Subcutaneous abdominal adipose tissue (tissue), 5 donors: ENCODE measurements around the gene TPRG1L.
"Not testable (repeated sequence)": the region's sequence is repeated elsewhere in the genome, so short reads cannot be mapped to it uniquely, and the experiment has no call there.

Source experiments
- H3K27ac ChIP-seq: one replicate; pipeline ENCODE4 v1.7.0; 2013; ENCODE audit warnings: low read depth, mild to moderate bottlenecking, inconsistent platforms, low read length, moderate library complexity
- H3K27me3 ChIP-seq, 5 donors: one replicate each; pipeline ENCODE4 v1.7.0; 2013; ENCODE audit warnings: low read length in 5 of 5, inconsistent platforms in 1 of 5; ENCODE audit not compliant: control insufficient read depth in 5 of 5, insufficient read depth in 4 of 5
- H3K36me3 ChIP-seq, 5 donors: one replicate each; pipeline ENCODE4 v1.7.0; 2013; ENCODE audit warnings: low read length in 5 of 5; ENCODE audit not compliant: control insufficient read depth in 5 of 5, insufficient read depth in 5 of 5
- H3K4me1 ChIP-seq, 5 donors: one replicate each; pipeline ENCODE4 v1.7.0; 2013; ENCODE audit warnings: low read length in 5 of 5, mild to moderate bottlenecking in 3 of 5, moderate library complexity in 1 of 5; ENCODE audit not compliant: control insufficient read depth in 5 of 5, insufficient read depth in 5 of 5
- H3K4me3 ChIP-seq, 5 donors: one replicate each; pipeline ENCODE4 v1.7.0; 2013; ENCODE audit warnings: low read length in 5 of 5, low read depth in 1 of 5
- H3K9ac ChIP-seq, 5 donors: one replicate each; pipeline ENCODE4 v1.7.0; 2013; ENCODE audit warnings: low read length in 5 of 5, mild to moderate bottlenecking in 4 of 5, moderate library complexity in 3 of 5
- H3K9me3 ChIP-seq, 5 donors: one replicate each; pipeline ENCODE4 v1.7.0; 2013; ENCODE audit warnings: low read length in 5 of 5; ENCODE audit not compliant: control insufficient read depth in 5 of 5
- donor health status: healthy.
- donor health status: healthy.
- donor health status: healthy.
- donor health status: healthy.
- donor health status: healthy.

Gene TPRG1L

DNA sequence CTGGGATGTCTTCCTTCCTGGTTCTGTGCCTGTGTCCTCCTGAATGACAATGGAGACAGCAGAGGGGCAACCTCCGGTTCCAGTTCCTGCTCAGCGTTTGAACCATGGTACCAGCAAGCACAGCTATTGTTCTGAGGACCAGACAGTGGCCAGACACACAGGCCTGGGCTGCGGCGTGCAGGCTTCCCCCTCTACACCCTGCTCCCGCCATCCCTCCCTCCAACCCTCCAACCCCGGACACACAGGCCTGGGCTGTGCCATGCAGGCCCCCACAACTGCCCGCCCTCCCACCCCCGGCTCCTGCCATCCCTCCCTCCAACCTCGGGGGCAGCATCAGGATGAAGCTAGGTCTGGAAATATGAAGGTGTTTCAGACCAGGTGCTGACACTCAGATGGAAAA is 8.0 kb upstream of the TPRG1L start:
- H3K4me3 ChIP-seq, result no peak overlapping the region

DNA sequence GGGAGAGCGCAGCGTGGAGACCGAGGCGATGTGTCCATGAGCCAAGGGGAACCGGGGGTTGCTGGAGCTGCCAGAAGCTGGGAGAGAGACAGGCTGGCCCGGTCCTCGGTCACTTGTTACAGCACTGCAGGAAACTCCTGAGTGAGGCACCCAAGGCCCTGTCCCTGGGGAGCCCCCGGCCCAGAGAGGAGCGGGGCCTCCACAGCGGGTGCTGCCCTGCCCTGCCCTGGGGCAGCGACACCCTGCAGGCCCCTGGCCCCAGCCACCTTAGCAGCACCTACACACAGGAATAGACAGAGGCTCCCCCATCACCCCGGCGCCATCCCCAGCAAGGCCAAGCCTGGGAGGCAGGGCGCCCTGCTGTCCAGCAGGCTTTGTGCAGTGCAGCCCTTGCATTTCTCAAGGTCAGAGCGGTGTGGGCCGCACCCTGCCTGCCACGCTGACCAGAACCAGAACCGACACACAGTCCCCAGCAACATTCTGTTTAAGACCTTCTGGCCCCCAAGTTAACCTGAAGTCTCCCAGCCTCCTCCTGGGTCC is 6.9 kb upstream of the TPRG1L start:
- Histone ChIP-seq H3K36me3 (no peaks in the 10 kb centered on the region), H3K9ac (no peak overlapping the region), H3K27ac (no peak overlapping the region), H3K4me1 (peaks cover 3 to 18% (median 9%) of the 10 kb centered on the region in 5 donors), H3K27me3 (peaks cover 5 to 33% (median 22%) of the 10 kb centered on the region in 5 donors), H3K9me3 (no peaks in the 10 kb centered on the region), H3K4me3 (no peak overlapping the region)

More for the DNA sequence above, 8.0 kb upstream of the TPRG1L start:
- Histone ChIP-seq H3K27me3 (peaks cover 15 to 43% (median 32%) of the 10 kb centered on the region in 5 donors), H3K4me1 (peaks cover 3 to 14% (median 5%) of the 10 kb centered on the region in 5 donors), H3K9ac (no peak overlapping the region), H3K27ac (no peak overlapping the region), H3K9me3 (no peaks in the 10 kb centered on the region), H3K36me3 (no peaks in the 10 kb centered on the region)

- peaks cover 0 to 28% (median 17%) of the 10 kb centered on the region in 5 donors for H3K27me3 ChIP-seq
- H3K4me3 ChIP-seq, result no peak overlapping the region
- no peak overlapping the region for H3K27ac ChIP-seq
- H3K4me1 ChIP-seq, result peaks cover 7 to 25% (median 15%) of the 10 kb centered on the region in 5 donors
- no peaks in the 10 kb centered on the region for H3K9me3 ChIP-seq
- no peaks in the 10 kb centered on the region for H3K36me3 ChIP-seq
- H3K9ac ChIP-seq, result no peak overlapping the region
These were observed 6.3 kb upstream of the TPRG1L start for GRCh38 chr1:3618531-3618880.

DNA sequence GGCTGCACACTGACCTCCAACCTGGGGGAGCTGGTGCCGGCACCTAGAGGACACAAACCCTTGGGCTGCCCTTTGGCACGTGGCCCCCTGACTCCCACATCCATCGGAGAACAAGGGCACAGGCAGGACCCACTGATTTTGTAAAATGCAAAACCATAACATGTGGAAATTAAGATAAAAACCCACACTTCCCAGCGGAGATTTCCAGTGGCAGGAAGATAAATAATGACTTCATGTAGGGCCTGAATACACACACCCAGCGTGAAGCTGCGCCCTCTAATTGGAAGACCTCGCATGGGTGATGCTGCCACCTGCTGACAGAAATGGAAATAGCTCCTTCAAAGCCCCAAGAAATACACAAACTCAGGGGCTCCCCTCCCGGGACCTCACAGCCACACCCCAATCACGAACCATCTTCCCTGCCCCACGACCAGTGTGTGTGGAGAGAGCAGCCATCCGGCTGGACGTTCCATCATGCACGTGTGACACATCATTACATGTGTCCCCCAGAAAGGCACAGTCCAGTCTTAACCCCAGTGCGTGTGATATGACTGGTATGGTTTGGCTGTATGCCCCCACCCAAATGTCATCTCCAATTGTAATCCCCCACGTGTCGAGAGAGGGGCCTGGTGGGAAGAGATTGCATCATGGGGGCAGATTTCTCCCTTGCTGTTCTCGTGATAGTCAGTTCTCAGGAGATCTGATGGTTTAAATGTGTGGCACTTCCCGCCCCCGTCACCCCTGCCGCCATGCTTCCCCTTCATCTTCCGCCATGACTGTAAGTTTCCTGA is 5.7 kb upstream of the TPRG1L start:
- Histone ChIP-seq H3K9ac (peak overlapping the region in 1 of 5 donors; percentile 38), H3K4me1 (peaks cover 12 to 30% (median 21%) of the 10 kb centered on the region in 5 donors), H3K27ac (no peak overlapping the region), H3K4me3 (no peak overlapping the region), H3K27me3 (peaks cover 0 to 23% (median 11%) of the 10 kb centered on the region in 5 donors), H3K36me3 (no peaks in the 10 kb centered on the region), H3K9me3 (no peaks in the 10 kb centered on the region)

GRCh38 chr1:3620708-3621107 is 4.1 kb upstream of the TPRG1L start:
- peaks cover 14 to 38% (median 27%) of the 10 kb centered on the region in 5 donors for H3K4me1 ChIP-seq

DNA sequence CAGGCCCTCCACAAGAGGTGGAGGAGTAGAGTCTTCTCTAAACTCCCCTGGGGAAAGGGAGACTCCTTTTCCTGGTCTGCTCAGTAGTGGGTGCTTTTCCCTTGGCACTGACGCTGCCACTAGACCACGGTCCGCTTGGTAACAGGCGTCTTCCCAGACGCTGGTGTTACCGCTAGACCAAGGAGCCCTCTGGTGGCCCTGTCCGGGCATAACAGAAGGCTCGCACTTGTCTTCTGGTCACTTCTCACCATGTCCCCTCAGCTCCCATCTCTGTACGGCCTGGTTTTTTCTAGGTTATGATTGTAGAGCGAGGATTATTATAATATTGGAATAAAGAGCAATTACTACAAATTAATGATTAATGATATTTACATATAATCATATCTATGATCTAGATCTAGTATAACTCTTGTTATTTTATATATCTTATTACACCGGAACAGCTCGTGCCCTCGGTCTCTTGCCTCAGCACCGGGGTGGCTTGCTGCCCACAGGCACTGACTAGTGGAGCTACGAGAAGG is 3.6 kb upstream of the TPRG1L start:
- H3K27me3 ChIP-seq, H3K9ac ChIP-seq, H3K27ac ChIP-seq, H3K4me3 ChIP-seq, H3K9me3 ChIP-seq, H3K36me3 ChIP-seq: not testable (repeated sequence)
- peaks cover 15 to 43% (median 30%) of the 10 kb centered on the region in 5 donors for H3K4me1 ChIP-seq

More at GRCh38 chr1:3620708-3621107, 4.1 kb upstream of the TPRG1L start:
- Histone ChIP-seq H3K9ac (no peak overlapping the region), H3K9me3 (no peaks in the 10 kb centered on the region), H3K27ac (no peak overlapping the region), H3K36me3 (no peaks in the 10 kb centered on the region), H3K4me3 (no peak overlapping the region), H3K27me3 (peaks cover 0 to 10% (median 9%) of the 10 kb centered on the region in 5 donors)

GRCh38 chr1:3622102-3622501 is 2.7 kb upstream of the TPRG1L start:
- H3K4me3 ChIP-seq, H3K27ac ChIP-seq, H3K27me3 ChIP-seq, H3K9ac ChIP-seq, H3K36me3 ChIP-seq, H3K9me3 ChIP-seq: not testable (repeated sequence)
- H3K4me1 ChIP-seq, result peaks cover 15 to 44% (median 30%) of the 10 kb centered on the region in 5 donors

DNA sequence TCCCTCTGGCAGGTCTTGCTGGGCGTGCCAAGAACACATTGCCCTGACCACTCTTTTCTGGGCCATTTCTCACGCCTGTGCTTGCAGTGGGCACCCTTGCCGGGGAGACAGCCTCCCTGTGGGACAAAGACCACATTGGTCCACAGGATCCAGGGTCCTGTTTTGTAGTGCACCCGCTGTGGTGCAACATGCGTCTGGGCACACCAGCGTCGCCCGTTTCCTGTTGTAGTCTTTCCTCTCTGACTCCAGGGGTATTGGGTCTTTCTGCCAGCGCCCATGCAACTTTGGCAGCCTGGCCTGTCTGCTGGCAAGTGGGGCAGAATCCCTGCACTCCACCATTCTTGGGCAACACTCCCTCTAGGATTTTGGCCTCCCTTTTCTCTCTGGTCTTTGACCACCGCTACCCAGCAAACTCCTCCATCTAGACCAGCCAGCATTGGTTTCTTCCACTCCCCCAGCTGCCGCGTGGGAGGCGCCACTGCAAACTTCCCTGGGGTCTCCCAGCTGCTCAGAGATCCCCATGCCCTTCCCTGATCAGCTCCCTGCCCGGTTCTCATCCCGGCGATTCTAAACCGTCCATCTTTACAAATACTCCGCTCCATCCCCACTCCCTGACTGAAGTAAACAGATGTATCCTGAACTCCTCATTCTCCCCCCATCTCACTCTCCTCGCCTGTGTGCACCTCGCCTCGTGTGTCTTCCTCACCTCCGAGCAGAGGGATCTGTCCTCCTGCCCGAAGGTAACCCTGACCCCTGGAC is 1.2 kb upstream of the TPRG1L start:
- peaks cover 0 to 2% (median 0%) of the 10 kb centered on the region in 5 donors for H3K27me3 ChIP-seq
- peaks cover 0 to 17% (median 15%) of the 10 kb centered on the region in 5 donors for H3K36me3 ChIP-seq
- peak overlapping the region; percentile 54 for H3K27ac ChIP-seq
- H3K9ac ChIP-seq, result peak overlapping the region; percentile 42 to 87 (median 60)
- no peaks in the 10 kb centered on the region for H3K9me3 ChIP-seq
- peak overlapping the region; percentile 85 to 99 (median 90) for H3K4me3 ChIP-seq
- H3K4me1 ChIP-seq, result peaks cover 15 to 43% (median 30%) of the 10 kb centered on the region in 5 donors

GRCh38 chr1:3625151-3625907 is 514 bp downstream of the TPRG1L start:
- Histone ChIP-seq H3K36me3 (peaks cover 0 to 34% (median 32%) of the 10 kb centered on the region in 5 donors), H3K4me3 (peak overlapping the region; percentile 66 to 99 (median 73)), H3K9ac (peak overlapping the region in 4 of 5 donors; percentile 62 to 86 (median 78)), H3K4me1 (peaks cover 13 to 37% (median 30%) of the 10 kb centered on the region in 5 donors), H3K27me3 (no peaks in the 10 kb centered on the region), H3K27ac (no peak overlapping the region), H3K9me3 (no peaks in the 10 kb centered on the region)
